PFSK-1 (cell line): ENCODE data around the gene CSGALNACT2.

Source experiments
- FOXP2 ChIP-seq: optimal IDR thresholded peaks from 2 replicates; pipeline ENCODE3; 2011; ENCODE audit warnings: borderline replicate concordance, control low read depth, inconsistent platforms; ENCODE audit not compliant: insufficient read depth; ENCODE audit errors: extremely low read length, extremely low read depth
- POLR2AphosphoS5 ChIP-seq: IDR thresholded peaks from 2 replicates; pipeline ENCODE4 v1.6.1; 2012; ENCODE audit warnings: low read depth, mild to moderate bottlenecking, control low read depth, low read length, moderate library complexity
- SIN3A ChIP-seq: IDR thresholded peaks from 2 replicates; pipeline ENCODE4 v1.6.1; 2012; ENCODE audit warnings: mild to moderate bottlenecking, low read length, moderate library complexity, borderline replicate concordance; ENCODE audit not compliant: insufficient read depth
- TAF1 ChIP-seq: IDR thresholded peaks from 2 replicates; pipeline ENCODE4 v1.6.1; 2012; ENCODE audit warnings: low read length, control low read depth, borderline replicate concordance; ENCODE audit not compliant: insufficient read depth
- TF ChIP-seq, protein P1 (sequence below), 2 experiments: IDR thresholded peaks; 2 replicates each; pipeline versions ENCODE4 v1.6.1 to v1.8.0; 2011 to 2012; ENCODE audit warnings: low read depth in 2 of 2, low read length in 2 of 2, control low read depth in 1 of 2, inconsistent platforms in 1 of 2, mild to moderate bottlenecking in 1 of 2, moderate library complexity in 1 of 2; ENCODE audit not compliant: insufficient read depth in 1 of 2

DNA sequence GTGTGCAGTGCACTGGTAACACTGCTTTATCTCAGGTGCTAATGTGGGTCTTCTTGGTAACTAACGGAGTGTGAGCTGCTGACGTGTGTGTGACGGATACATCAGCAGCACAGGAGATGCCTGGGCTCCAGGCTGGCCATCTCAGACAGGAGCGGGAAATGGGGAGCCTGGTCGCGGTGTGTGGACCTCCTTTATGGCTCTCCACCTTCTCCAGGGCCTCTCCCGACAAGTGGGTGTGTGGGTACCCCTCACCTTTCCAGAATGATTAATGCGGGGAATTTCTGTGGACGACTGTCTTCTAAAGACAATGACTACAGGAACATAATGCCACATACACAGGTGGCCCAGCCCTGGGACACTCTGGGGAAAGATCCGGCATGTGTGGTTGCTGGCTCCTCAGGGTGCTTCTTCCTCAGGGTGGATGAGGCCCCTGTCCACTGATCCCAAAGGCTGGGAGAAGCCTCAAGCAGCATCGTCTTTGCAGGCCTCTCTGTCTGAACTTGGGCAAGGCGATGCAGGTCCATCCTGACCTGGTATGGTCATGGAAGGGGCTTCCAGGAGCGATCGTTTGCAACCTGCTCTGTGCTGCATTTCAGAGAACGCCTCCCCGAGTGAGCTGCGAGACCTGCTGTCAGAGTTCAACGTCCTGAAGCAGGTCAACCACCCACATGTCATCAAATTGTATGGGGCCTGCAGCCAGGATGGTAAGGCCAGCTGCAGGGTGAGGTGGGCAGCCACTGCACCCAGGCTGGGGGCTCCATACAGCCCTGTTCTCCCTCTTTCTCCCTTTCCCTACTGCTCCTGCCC is 20.3 kb upstream of the CSGALNACT2 start:
- TF ChIP-seq POLR2AphosphoS5 = no peak
- TF ChIP-seq SIN3A = no peak
- no peak for TF ChIP-seq TAF1
- TF ChIP-seq, protein P1, sequence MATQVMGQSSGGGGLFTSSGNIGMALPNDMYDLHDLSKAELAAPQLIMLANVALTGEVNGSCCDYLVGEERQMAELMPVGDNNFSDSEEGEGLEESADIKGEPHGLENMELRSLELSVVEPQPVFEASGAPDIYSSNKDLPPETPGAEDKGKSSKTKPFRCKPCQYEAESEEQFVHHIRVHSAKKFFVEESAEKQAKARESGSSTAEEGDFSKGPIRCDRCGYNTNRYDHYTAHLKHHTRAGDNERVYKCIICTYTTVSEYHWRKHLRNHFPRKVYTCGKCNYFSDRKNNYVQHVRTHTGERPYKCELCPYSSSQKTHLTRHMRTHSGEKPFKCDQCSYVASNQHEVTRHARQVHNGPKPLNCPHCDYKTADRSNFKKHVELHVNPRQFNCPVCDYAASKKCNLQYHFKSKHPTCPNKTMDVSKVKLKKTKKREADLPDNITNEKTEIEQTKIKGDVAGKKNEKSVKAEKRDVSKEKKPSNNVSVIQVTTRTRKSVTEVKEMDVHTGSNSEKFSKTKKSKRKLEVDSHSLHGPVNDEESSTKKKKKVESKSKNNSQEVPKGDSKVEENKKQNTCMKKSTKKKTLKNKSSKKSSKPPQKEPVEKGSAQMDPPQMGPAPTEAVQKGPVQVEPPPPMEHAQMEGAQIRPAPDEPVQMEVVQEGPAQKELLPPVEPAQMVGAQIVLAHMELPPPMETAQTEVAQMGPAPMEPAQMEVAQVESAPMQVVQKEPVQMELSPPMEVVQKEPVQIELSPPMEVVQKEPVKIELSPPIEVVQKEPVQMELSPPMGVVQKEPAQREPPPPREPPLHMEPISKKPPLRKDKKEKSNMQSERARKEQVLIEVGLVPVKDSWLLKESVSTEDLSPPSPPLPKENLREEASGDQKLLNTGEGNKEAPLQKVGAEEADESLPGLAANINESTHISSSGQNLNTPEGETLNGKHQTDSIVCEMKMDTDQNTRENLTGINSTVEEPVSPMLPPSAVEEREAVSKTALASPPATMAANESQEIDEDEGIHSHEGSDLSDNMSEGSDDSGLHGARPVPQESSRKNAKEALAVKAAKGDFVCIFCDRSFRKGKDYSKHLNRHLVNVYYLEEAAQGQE (IDR thresholded peaks at IDR 0.05; ENCODE audit: insufficient read depth in 1 of 2, low read depth in 2 of 2, low read length in 2 of 2) = no peak
- TF ChIP-seq FOXP2 = no peak
